K562 (cell line): Measurements from ENCODE around the gene IKBKE. TPM values are rescaled to one million over a fixed set of nuclear protein-coding genes. Genes with fewer than 3 reads are reported as not detected.

Experiments
- CBX8 ChIP-seq: fragments of 200-600 bp; sonication (generic); IDR thresholded peaks from 2 replicates; pipeline ENCODE4 v1.6.1; 2012; ENCODE audit warnings: borderline replicate concordance, mixed run types, low read depth, mild to moderate bottlenecking, moderate library complexity, mixed read lengths, low read length, control low read depth, inconsistent platforms; ENCODE audit not compliant: poor library complexity, severe bottlenecking; ENCODE audit errors: extremely low read depth
- FOXA3 ChIP-seq, 2 experiments: fragments of 450-650 bp in 1 of 2; sonication (generic) in 1 of 2; formaldehyde crosslinking; IDR thresholded peaks in 1 of 2; conservative IDR thresholded peaks in 1 of 2; 2 replicates each; pipeline versions ENCODE4 v1.4.0 to v1.8.0; 2020 to 2022; ENCODE audit warnings: mild to moderate bottlenecking in 2 of 2, missing genetic modification reagents in 1 of 2
- GATAD2A ChIP-seq: fragments of 450-650 bp; IDR thresholded peaks from 2 replicates; pipeline ENCODE4 v1.6.1; 2017
- MAZ ChIP-seq, 2 experiments: fragments of 450-650 bp in 1 of 2; sonication (generic) in 1 of 2; formaldehyde crosslinking; IDR thresholded peaks in 1 of 2; conservative IDR thresholded peaks in 1 of 2; 2 replicates each; pipeline versions ENCODE4 v1.4.0 to v1.5.0; 2020; ENCODE audit warnings: mild to moderate bottlenecking in 1 of 2, missing genetic modification reagents in 1 of 2
- MGA ChIP-seq: fragments of 450-650 bp; IDR thresholded peaks from 2 replicates; pipeline ENCODE4 v1.6.1; 2016; ENCODE audit warnings: mild to moderate bottlenecking, moderate library complexity
- MIER1 ChIP-seq: fragments of 450-650 bp; IDR thresholded peaks from 2 replicates; pipeline ENCODE4 v1.6.1; 2016; ENCODE audit warnings: antibody characterized with exemption, mild to moderate bottlenecking, low read depth
- POLR2AphosphoS5 ChIP-seq: IDR thresholded peaks from 2 replicates; pipeline ENCODE4 v1.6.1; 2011; ENCODE audit warnings: mild to moderate bottlenecking, low read depth, low read length, moderate library complexity; ENCODE audit not compliant: control insufficient read depth, insufficient read depth
- POLR2B ChIP-seq: fragments of 450-650 bp; IDR thresholded peaks from 2 replicates; pipeline ENCODE4 v1.6.1; 2018; ENCODE audit warnings: low read depth; ENCODE audit not compliant: partially characterized antibody
- RBBP5 ChIP-seq: fragments of 200-600 bp; sonication (generic); IDR thresholded peaks from 2 replicates; pipeline ENCODE4 v1.6.1; 2012; ENCODE audit warnings: borderline replicate concordance, mild to moderate bottlenecking, low read length, control low read depth, inconsistent platforms; ENCODE audit not compliant: insufficient read depth, poor library complexity, severe bottlenecking
- TRIM28 ChIP-seq: fragments of 450-650 bp; IDR thresholded peaks from 2 replicates; pipeline ENCODE4 v1.6.1; 2017
- ZBTB8A ChIP-seq: fragments of 450-650 bp; IDR thresholded peaks from 2 replicates; pipeline ENCODE4 v1.6.1; 2018; ENCODE audit warnings: mild to moderate bottlenecking, moderate library complexity; ENCODE audit not compliant: partially characterized antibody
- ZKSCAN3 ChIP-seq: fragments of 250-450 bp; sonication (Bioruptor Pico); IDR thresholded peaks from 2 replicates; pipeline ENCODE4 v1.4.0; 2020
- ZKSCAN8 ChIP-seq: fragments of 200-800 bp; sonication (Bioruptor generic); IDR thresholded peaks from 2 replicates; pipeline ENCODE4 v1.6.1; 2016; ENCODE audit warnings: missing genetic modification characterization, missing compliant biosample characterization
- ZNF274 ChIP-seq: IDR thresholded peaks from 2 replicates; pipeline ENCODE4 v1.6.1; 2011; ENCODE audit warnings: low read depth, mild to moderate bottlenecking, low read length, moderate library complexity, borderline replicate concordance
- ZNF717 ChIP-seq: fragments of 250-450 bp; sonication (Bioruptor Pico); IDR thresholded peaks from 2 replicates; pipeline ENCODE4 v1.5.0; 2021
- polyA plus RNA-seq, 8 experiments: library from polyadenylated mRNA; depleted of rRNA in 4 of 8; stranded (reverse) in 5 of 8; unstranded in 3 of 8; fragments of >200 nt; fragmentation: Nextera tagmentation in 2 of 8; fragmentation: Illumina TruSeq in 1 of 8; extraction: Ambion mirVana in 2 of 8; extraction: Trizol in 1 of 8; gene quantifications; 2 replicates each; pipeline versions ENCODE4 v1.2.1 to v1.2.3, GENCODE V29; 2011 to 2014; ENCODE audit warnings: inconsistent platforms in 1 of 8, missing spikeins in 1 of 8
- total RNA-seq, 7 experiments: library from RNA; depleted of rRNA in 6 of 7; stranded (reverse); fragments of >200 nt in 6 of 7; fragmentation: Illumina TruSeq in 2 of 7; extraction: Trizol in 2 of 7; gene quantifications; 2 replicates each; pipeline versions ENCODE4 v1.2.1 to v1.2.3, GENCODE V29; 2011 to 2021; ENCODE audit warnings: low replicate concordance in 1 of 7
- TF ChIP-seq, protein P1 (sequence below): fragments of 450-650 bp; formaldehyde crosslinking; IDR thresholded peaks from 2 replicates; pipeline ENCODE4 v1.4.0; 2020; ENCODE audit warnings: mild to moderate bottlenecking

IKBKE gene
- total and polyA plus RNA-seq, 9 of the 15 experiments (the other 6 are each of a cell fraction or from before 2014, with no cell fraction given): 2.3 to 9.0 (median 4.8) TPM

- TF ChIP-seq MGA (peak; percentile 81), FOXA3 (CRISPR knock-in tag; conservative IDR thresholded peaks at IDR 0.05 in 1 of 2, IDR thresholded peaks at IDR 0.05 in 1 of 2) (no peak), POLR2B (no peak), ZKSCAN3 (CRISPR knock-in tag) (no peak), MAZ (CRISPR knock-in tag; conservative IDR thresholded peaks at IDR 0.05 in 1 of 2, IDR thresholded peaks at IDR 0.05 in 1 of 2) (0 out of 4 replicates have a peak, but pooled peaks of 1 of the 2 experiments have one; percentile 39), TRIM28 (peak; percentile 70; the same call in 1 of the 2 replicates), ZKSCAN8 (CRISPR knock-in tag) (0 out of 2 replicates have a peak, but pooled peaks have one; percentile 14), ZBTB8A (no peak), ZNF717 (CRISPR knock-in tag) (no peak), CBX8 (no peak), POLR2AphosphoS5 (peak; percentile 64; the same call in 1 of the 2 replicates), GATAD2A (peak; percentile 92), ZNF274 (no peak; the same call in 1 of the 2 replicates), RBBP5 (no peak), MIER1 (no peak)
- TF ChIP-seq, protein P1, sequence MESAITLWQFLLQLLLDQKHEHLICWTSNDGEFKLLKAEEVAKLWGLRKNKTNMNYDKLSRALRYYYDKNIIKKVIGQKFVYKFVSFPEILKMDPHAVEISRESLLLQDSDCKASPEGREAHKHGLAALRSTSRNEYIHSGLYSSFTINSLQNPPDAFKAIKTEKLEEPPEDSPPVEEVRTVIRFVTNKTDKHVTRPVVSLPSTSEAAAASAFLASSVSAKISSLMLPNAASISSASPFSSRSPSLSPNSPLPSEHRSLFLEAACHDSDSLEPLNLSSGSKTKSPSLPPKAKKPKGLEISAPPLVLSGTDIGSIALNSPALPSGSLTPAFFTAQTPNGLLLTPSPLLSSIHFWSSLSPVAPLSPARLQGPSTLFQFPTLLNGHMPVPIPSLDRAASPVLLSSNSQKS: no peak
Observed at GRCh38 chr1:206439205-206439604, 31.1 kb upstream of the IKBKE start (continued).
